Measurements from ENCODE around the gene NME1.

- TF ChIP-seq GATA2 (IDR thresholded peaks at IDR 0.05; ENCODE audit: low read depth, low read length), result peak; percentile 90
- TF ChIP-seq GATA3 (IDR thresholded peaks at IDR 0.05; ENCODE audit: low read depth, low read length), result peak; percentile 98
Observed at GRCh38 chr17:51184124-51184523, 30.8 kb downstream of the NME1 start.

Measured in SH-SY5Y (cell line).